SK-N-MC (cell line): Measurements from ENCODE around the gene AIF1L.

ENCODE experiments used
- DNase-seq: peaks from one replicate; pipeline ENCODE4 v3.0.0-alpha.2; 2011; ENCODE audit warnings: low read depth, low spot score
- H3K27ac ChIP-seq: fragments of 200-600 bp; sonication (generic); 2 replicates; pipeline ENCODE4 v1.5.1; 2016; ENCODE audit warnings: mixed run types
- H3K36me3 ChIP-seq: fragments of 200-600 bp; sonication (generic); 2 replicates; pipeline ENCODE4 v1.6.1; 2017; ENCODE audit warnings: antibody characterized with exemption, low read length, mixed read lengths; ENCODE audit not compliant: insufficient read depth
- H3K4me3 ChIP-seq: fragments of 200-600 bp; sonication (generic); 2 replicates; pipeline ENCODE4 v1.5.1; 2016
- H3K9ac ChIP-seq: fragments of 200-600 bp; sonication (generic); 2 replicates; pipeline ENCODE4 v1.8.0; 2017; ENCODE audit warnings: mixed run types, mixed read lengths; ENCODE audit not compliant: insufficient read length
- H3K9me3 ChIP-seq: fragments of 200-600 bp; sonication (generic); 2 replicates; pipeline ENCODE4 v1.6.1; 2017; ENCODE audit warnings: low read depth, mild to moderate bottlenecking, antibody characterized with exemption, low read length, moderate library complexity, mixed read lengths
- EZH2 ChIP-seq: fragments of 200-600 bp; sonication (generic); IDR thresholded peaks from one replicate; pipeline ENCODE4 v1.6.1; 2017; ENCODE audit warnings: antibody characterized with exemption
- FOXP2 ChIP-seq: optimal IDR thresholded peaks from 2 replicates; pipeline ENCODE3; 2011; ENCODE audit warnings: mild to moderate bottlenecking, moderate library complexity; ENCODE audit not compliant: insufficient read depth; ENCODE audit errors: extremely low read length, control extremely low read depth
- POLR2AphosphoS5 ChIP-seq: IDR thresholded peaks from 2 replicates; pipeline ENCODE4 v1.6.1; 2012; ENCODE audit warnings: mild to moderate bottlenecking, low read depth, low read length, borderline replicate concordance

Gene AIF1L

DNA sequence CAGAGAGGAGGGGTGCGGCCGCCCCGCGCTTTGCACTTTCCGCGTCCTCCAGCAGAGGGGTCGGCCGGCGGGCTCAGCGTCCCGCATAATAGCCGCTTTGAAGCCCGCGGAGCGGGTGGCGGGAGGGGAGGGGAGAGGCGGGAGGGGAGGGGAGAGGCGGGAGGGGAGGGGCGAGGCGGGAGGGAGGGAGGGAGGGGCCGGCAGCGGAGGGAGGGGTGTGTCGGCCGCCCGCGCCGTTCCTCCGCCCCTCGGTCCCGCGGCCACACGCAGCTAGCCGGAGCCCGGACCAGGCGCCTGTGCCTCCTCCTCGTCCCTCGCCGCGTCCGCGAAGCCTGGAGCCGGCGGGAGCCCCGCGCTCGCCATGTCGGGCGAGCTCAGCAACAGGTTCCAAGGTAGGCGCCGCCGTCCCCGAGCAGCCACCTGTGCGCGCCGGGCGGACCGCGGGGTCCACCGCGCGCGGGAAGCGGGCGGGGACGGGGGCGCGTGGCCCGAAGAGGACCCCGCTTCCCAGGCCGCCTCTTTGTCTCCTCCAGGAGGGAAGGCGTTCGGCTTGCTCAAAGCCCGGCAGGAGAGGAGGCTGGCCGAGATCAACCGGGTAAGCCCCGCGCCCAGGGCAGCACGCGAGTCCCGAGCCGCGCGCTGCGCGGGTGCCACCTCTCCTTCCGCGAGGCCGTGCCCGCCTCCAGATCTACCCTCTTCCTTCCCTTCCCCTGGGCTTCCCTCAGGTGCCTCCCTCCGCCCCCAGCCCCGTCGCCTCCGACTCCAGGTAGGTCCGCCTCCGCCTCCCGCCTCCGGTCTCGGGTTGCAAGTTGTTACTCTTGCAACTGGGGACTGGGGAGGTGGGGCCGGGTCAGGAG lies at the start of gene AIF1L:
Gene AIF1L (plus strand): TSS at position 263 of the 857 bp plus-strand sequence. CDS start 99 bp downstream, at position 362.
- peak within 1 kb of the TSS; percentile 76 for H3K4me3 ChIP-seq
- no peak within 1 kb of the TSS for H3K27ac ChIP-seq
- H3K9ac ChIP-seq: no peak within 1 kb of the TSS
- no peak for DNase-seq
- no peak for TF ChIP-seq POLR2AphosphoS5
- no peak for TF ChIP-seq FOXP2
- peak; percentile 63 for TF ChIP-seq EZH2
- H3K36me3 ChIP-seq: no peaks in the 10 kb centered on the region
- no peaks in the 10 kb centered on the region for H3K9me3 ChIP-seq

- no peaks in the 10 kb centered on the region for H3K36me3 ChIP-seq
- no peak for DNase-seq
- H3K27ac ChIP-seq: no peak overlapping the region
- no peak overlapping the region for H3K9ac ChIP-seq
- H3K9me3 ChIP-seq: no peaks in the 10 kb centered on the region
- TF ChIP-seq POLR2AphosphoS5: no peak
- no peak for TF ChIP-seq EZH2
- TF ChIP-seq FOXP2: no peak
- H3K4me3 ChIP-seq: no peak overlapping the region
These were observed 49.6 kb upstream of the AIF1L start for GRCh38 chr9:131046581-131047202.

GRCh38 chr9:131048332-131048731 lies 48.0 kb upstream of the AIF1L start:
- DNase-seq: no peak
- H3K9ac ChIP-seq: no peak overlapping the region

DNA sequence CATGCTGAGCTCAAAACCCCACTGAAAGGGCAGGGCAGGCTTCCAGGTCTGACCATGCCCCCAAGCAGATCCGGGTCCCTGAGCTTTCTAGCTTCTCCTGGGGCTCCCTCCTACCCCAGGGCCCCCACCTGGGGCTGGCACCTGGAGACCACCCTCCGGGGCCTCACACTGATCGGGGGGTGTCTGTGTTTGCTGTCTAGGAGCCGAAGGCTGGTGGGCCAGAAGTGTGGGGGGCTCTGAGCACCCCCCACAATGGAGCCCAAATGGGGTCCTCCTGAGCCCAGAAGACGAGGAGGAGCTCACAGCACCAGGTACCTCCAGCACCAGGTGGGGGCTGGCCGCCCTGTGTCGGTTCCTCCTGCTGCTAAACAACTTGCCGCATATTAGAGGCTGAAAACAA lies 47.5 kb upstream of the AIF1L start:
- no peak for TF ChIP-seq POLR2AphosphoS5
- TF ChIP-seq FOXP2: no peak
- no peak for TF ChIP-seq EZH2
- no peak for DNase-seq

More at GRCh38 chr9:131048332-131048731, 48.0 kb upstream of the AIF1L start:
- TF ChIP-seq FOXP2 (no peak), EZH2 (no peak), POLR2AphosphoS5 (no peak)
- no peaks in the 10 kb centered on the region for H3K9me3 ChIP-seq
- no peaks in the 10 kb centered on the region for H3K36me3 ChIP-seq
- H3K4me3 ChIP-seq: no peak overlapping the region
- H3K27ac ChIP-seq: no peak overlapping the region

DNA sequence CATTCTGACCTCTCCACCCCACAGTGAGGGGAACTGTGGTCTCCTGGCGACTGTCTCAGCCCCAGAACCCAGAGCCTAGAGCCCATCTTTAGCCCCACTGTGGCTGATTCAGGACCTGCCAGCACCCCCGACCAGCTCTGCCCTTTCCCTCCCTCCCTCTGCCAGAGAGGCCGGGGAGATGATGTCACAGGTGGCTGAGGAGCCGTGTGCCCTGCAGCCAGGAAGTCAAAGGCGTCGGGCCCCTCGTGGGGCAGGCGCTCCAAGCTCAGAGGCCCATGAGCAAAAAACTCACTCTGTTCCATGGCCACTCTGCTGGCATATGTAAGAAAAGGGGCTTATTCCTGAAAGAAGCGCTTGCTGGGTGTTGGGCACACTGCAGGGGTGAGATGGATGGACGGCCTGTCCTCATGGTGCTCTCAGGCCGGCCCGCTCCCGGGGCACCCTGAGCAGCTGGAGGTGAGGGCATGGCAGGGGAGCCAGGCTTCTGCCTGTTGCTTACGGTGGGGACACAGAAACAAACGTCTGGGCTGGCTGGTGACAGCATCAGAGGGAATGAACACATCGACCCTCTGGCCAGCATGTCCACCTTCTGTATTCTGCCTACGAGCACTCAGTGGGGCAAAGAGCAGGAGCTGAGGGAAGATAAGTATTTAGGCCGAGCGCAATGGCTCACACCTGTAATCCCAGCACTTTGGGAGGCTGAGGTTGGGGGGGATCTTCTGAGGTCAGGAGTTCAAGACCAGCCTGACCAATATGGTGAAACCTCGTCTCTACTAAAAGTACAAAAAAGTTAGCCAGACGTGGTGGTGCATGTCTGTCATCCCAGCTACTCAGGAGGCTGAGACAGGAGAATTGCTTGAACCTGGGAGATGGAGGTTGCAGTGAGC lies 46.3 kb upstream of the AIF1L start:
- no peak for TF ChIP-seq EZH2
- no peak for TF ChIP-seq POLR2AphosphoS5
- no peak for TF ChIP-seq FOXP2
- H3K27ac ChIP-seq: no peak overlapping the region
- no peak overlapping the region for H3K4me3 ChIP-seq
- no peak for DNase-seq
- H3K9me3 ChIP-seq: no peaks in the 10 kb centered on the region
- no peak overlapping the region for H3K9ac ChIP-seq
- H3K36me3 ChIP-seq: no peaks in the 10 kb centered on the region

More for the DNA sequence above, 47.5 kb upstream of the AIF1L start:
- no peak overlapping the region for H3K4me3 ChIP-seq
- H3K9me3 ChIP-seq: no peaks in the 10 kb centered on the region
- H3K9ac ChIP-seq: no peak overlapping the region
- no peak overlapping the region for H3K27ac ChIP-seq
- H3K36me3 ChIP-seq: no peaks in the 10 kb centered on the region

- no peak for TF ChIP-seq EZH2
- no peak for TF ChIP-seq FOXP2
- no peak for TF ChIP-seq POLR2AphosphoS5
- Histone ChIP-seq H3K36me3 (no peaks in the 10 kb centered on the region), H3K4me3 (no peak overlapping the region), H3K27ac (no peak overlapping the region), H3K9ac (no peak overlapping the region), H3K9me3 (no peaks in the 10 kb centered on the region)
- no peak for DNase-seq
These were observed 45.5 kb upstream of the AIF1L start for GRCh38 chr9:131050831-131051230.

GRCh38 chr9:131051592-131052517 lies 44.5 kb upstream of the AIF1L start:
- no peak overlapping the region for H3K4me3 ChIP-seq
- TF ChIP-seq FOXP2 (no peak), POLR2AphosphoS5 (no peak), EZH2 (no peak)
- H3K27ac ChIP-seq: no peak overlapping the region
- H3K9me3 ChIP-seq: no peaks in the 10 kb centered on the region
- H3K9ac ChIP-seq: no peak overlapping the region
- DNase-seq: no peak
- no peaks in the 10 kb centered on the region for H3K36me3 ChIP-seq
